Measurements from ENCODE around the gene TANC1.

- no peak for TF ChIP-seq CTCF (IDR thresholded peaks at IDR 0.05; ENCODE audit: insufficient read depth, low read depth, low read length)
- TF ChIP-seq EZH2 (IDR thresholded peaks at IDR 0.05; ENCODE audit: insufficient read depth, low read length), result no peak
Observed at GRCh38 chr2:159091381-159091780, 122.9 kb downstream of the TANC1 start.

Data from astrocyte (in vitro differentiated cells and primary cell).